ENCODE results near the gene IL36RN.
"Not testable (repeated sequence)": the region's sequence is repeated elsewhere in the genome, so short reads cannot be mapped to it uniquely, and the experiment has no call there.

The IL36RN gene

DNA sequence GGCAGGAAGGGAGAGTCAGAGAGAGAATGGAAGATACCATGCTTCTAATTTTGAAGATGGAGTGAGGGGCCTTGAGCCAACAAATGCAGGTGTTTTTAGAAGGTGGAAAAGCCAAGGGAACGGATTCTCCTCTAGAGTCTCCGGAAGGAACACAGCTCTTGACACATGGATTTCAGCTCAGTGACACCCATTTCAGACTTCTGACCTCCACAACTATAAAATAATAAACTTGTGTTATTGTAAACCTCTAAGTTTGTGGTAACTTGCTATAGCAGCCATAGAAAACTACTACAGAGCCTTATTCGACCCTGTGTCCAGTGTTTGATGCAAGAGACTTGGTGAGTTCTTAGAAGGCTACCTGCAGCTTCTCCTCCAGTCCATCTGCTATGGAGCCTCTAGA is 16.6 kb downstream of the IL36RN start:
- no peak for DNase-seq

DNA sequence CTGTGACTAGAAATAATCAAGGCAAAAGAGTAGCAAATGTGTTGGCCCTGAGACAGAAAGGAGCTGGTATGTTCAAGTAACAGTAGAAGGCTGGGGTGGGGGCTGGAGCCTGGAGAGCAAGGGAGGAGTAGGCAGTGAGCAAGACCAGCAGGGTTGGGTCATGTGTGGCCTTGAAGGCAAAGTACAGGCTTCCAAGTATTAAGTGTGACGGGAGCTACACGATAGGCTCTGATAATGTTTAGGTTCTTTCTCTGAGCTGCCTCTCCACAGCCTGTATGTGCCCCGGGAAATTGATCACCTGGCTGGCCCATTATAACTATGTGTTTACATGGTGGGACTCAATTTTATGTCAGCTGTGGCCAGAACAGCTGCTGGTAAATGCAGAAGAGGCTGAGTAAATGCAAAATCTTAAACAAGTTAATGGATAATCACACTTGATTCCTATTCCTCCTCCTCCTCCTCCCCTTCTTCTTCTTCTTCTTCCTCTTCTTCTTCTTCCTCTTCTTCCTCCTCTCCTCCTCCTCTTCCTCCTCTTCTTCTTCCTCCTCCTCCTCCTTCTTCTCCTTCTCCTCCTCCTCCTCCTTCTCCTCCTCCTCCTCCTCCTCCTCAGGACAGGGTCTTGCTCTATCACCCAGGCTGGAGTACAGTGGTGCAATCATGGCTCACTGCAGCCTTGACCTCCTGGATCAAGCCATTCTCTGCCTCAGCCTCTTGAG is 18.1 kb downstream of the IL36RN start:
- no peak for DNase-seq

DNA sequence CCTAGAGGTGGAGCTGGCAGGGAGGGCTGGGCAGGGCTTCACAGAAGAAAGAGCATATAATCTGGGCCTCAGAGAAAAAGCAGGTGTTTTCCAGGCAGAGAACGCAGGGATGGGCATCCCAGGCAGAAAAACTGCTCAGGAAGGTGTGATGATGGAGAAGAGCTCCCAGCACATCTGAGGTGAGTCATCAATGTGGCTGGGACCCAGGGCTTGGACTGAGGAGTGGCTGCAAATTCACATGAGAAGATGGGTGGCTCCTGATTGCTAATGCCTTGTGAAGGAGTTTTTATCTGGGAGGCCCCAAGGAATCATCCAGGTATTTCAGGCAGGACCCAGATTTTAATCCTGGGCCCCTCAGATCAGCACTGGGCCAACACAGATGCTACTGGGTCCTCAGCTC is 18.9 kb downstream of the IL36RN start:
- DNase-seq = no peak

GRCh38 chr2:113078350-113078839 is 19.4 kb downstream of the IL36RN start:
- DNase-seq = no peak

DNA sequence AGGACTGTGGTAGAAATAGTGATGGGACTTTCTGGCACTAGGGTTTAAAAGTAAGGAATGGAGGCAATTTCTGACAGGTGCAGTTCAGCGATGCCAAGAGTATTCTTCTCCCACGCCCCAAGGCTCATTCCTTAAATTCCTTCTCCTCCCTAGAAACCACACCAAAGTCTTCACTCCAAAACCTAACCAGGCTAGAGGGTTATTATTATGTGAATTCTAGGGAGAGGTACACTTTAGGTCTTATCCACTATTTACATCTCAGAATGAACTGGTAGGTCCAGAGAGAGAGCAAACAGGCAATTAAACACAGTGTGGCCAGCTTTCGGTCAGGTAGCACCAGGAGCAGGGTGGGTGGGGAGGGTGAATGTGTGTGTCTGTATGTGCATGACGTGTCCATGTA is 20.1 kb downstream of the IL36RN start:
- no peak for DNase-seq

- no peak for DNase-seq
Observed at GRCh38 chr2:113080134-113080533, 21.1 kb downstream of the IL36RN start.

- no peak for DNase-seq
Observed at GRCh38 chr2:113081488-113082210, 22.7 kb downstream of the IL36RN start.

- DNase-seq = no peak
Observed at GRCh38 chr2:113083296-113083695, 24.3 kb downstream of the IL36RN start.

- no peak for DNase-seq
Observed at GRCh38 chr2:113084249-113085000, 25.4 kb downstream of the IL36RN start.

DNA sequence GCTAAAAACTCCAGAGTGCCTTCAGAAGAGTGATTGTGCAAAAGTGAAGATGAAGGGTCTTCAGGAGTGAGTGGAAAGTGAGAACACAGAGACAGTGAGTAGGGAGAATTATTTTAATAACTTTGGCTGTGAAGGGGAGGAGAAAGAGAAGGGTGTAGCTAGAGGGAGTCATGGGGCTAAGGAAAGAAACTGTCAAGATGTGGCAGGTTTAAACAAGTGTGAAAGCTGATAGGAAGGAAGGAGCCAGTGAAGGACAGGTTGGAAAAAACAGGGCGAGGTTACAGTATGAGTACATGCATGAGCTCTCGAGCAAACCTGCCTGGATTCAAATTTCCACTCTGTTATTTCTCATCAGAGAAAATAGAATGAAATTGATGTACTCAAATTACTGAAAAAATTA is 26.5 kb downstream of the IL36RN start:
- DNase-seq = no peak

DNA sequence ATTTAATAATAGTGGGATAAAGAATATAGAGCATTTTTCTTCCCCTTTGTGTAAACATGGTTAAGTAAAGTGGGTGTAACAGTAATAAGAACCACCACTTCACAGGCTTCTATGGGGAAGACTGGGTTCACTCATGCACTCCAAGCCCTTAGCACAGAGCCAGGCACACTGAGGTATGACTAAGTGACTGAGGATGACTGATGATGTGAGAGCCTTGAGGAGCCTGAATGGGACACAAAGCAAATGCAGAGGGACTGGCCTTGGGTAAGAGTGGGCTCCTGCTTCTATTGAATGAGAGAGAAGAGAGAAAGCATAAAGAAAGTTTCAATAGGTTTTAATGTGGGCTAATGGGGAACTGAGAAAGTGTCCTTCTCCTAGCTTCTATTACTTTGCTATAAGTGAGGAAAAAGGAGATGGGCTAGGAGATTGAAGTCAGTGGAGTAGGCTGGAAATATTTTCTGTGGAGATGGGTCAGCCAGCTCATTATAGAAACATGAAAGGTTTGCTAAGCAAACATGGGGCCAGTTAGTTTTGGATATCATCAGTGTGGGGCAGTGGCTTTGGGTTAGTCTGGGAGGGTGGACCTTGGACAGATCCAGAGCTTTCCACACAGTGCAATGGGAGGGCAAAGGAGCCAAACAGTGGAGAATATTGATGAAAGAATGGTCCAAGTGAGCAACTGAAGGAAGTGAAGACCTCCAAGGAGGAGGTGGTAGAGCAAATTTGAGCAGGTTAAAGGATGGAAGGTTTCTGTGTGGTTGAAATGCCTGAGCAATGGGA is 29.4 kb downstream of the IL36RN start:
- DNase-seq = no peak

- no peak for DNase-seq
Observed at GRCh38 chr2:113089916-113090315, 30.9 kb downstream of the IL36RN start.

DNA sequence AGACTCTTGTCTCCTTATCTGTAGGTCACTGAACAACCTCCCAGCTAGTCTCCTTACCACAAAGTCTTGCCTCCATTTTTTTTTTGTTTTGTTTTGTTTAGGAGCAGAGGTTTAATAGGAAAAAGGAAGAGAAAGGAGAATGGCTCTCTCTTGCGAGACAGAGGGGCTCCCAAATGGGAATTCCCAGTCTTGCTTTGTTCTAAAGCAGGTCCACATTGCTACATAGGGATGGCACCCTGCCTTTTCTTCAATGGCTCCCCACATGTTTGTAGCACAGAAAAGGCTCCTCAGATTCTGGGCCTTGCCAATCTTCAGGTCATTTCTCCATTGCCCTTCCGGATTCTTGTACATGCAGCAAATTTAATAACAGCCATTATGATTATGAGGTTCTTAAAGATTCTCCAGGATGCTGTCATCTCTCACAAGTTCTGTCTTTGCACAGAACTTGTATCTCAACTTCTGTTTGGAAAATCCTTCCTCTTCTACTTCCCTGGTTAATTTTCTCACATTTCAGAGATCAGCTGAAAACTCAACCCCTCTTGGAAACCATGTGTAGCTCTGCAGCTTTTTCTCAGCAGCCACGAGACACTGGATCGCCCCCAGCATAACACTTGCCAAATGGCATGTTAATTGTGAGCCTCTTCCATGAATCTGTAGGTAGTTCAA is 32.4 kb downstream of the IL36RN start:
- no peak for DNase-seq

- DNase-seq = no peak
Observed at GRCh38 chr2:113092864-113093612, 34.0 kb downstream of the IL36RN start.

DNA sequence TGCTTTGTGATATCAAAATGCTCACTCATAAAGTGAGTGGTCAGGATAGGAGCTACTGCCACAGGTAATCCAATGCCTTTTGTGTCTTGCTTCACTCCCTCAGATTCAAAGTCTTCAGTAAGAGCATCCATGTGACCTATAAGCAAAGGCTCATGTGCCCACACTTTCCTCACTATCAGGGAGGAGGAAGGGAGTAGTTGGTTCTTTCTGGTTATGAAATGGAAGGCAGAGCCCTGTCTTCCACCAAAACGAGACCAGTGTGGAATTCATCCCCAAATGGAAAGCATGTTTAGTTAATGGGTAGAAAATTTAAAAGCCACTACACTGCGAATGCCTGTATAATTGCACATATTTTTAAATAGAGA is 34.6 kb downstream of the IL36RN start:
- no peak for DNase-seq

DNA sequence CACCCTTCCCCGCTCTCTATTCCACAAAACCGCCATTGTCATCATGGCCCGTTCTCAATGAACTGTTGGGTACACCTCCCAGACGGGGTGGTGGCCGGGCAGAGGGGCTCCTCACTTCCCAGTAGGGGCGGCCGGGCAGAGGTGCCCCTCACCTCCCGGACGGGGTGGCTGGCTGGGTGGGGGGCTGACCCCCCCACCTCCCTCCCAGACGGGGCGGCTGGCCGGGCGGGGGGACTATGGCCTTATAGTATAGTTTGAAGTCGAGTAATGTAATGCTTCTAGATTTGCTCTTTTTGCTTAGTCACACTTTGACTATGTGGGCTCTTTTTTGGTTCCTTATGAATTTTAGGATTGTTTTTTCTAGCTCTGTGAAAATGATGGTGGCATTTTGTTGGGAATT is 37.3 kb downstream of the IL36RN start:
- DNase-seq = not testable (repeated sequence)

GRCh38 chr2:113096842-113097618 is 38.0 kb downstream of the IL36RN start:
- not testable (repeated sequence) for DNase-seq

GRCh38 chr2:113098041-113098440 is 39.0 kb downstream of the IL36RN start:
- no peak for DNase-seq

- DNase-seq = no peak
Observed at GRCh38 chr2:113098532-113098931, 39.5 kb downstream of the IL36RN start.

- DNase-seq = no peak
Observed at GRCh38 chr2:113102133-113102532, 43.1 kb downstream of the IL36RN start.

DNA sequence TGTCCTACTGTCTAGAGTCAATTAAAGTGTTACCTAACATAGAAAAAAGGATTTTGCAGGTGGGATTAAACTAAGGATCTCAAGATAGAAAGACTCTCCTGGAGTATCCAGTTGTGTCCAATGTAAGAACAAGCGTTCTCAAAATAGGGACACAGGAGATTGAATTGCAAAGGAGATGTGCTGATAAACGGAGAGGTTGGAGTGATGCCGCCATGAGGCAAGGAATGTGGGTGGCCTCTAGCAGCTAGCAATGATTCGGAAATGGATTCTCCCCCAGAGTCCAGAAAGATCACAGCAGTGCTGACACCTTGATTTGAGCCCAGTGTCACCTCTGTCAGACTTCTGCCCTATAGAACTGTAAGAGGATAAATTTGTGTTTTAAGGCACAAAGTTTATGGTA is 44.3 kb downstream of the IL36RN start:
- DNase-seq = no peak
